ENCODE results near the gene RPS16.

The RPS16 gene

GRCh38 chr19:39385629-39386411 lies 49.9 kb downstream of the RPS16 start (continued):
- TF ChIP-seq ZNF580 (tag by site-specific recombination; IDR thresholded peaks at IDR 0.05) (no peak), SALL2 (tag by site-specific recombination; IDR thresholded peaks at IDR 0.05; ENCODE audit: borderline replicate concordance) (no peak), ZNF302 (tag by site-specific recombination; IDR thresholded peaks at IDR 0.05; ENCODE audit: low read depth) (no peak), ZNF514 (tag by site-specific recombination; IDR thresholded peaks at IDR 0.05) (no peak), ZNF18 (tag by site-specific recombination; IDR thresholded peaks at IDR 0.05) (no peak), ZNF391 (tag by site-specific recombination; IDR thresholded peaks at IDR 0.05; ENCODE audit: borderline replicate concordance, low read depth) (no peak), PRDM10 (tag by site-specific recombination; IDR thresholded peaks at IDR 0.05) (no peak), ZBTB11 (tag by site-specific recombination; conservative IDR thresholded peaks at IDR 0.05; ENCODE audit: low read depth) (no peak), KLF16 (tag by site-specific recombination; IDR thresholded peaks at IDR 0.05) (no peak), GLIS1 (tag by site-specific recombination; IDR thresholded peaks at IDR 0.05) (peak; percentile 43), ZNF629 (tag by site-specific recombination; IDR thresholded peaks at IDR 0.05) (peak; percentile 82), EGR2 (tag by site-specific recombination; IDR thresholded peaks at IDR 0.05; ENCODE audit: low read depth) (no peak), ZNF704 (tag by site-specific recombination; IDR thresholded peaks at IDR 0.05) (no peak), ZNF366 (tag by site-specific recombination; conservative IDR thresholded peaks at IDR 0.05) (peak; percentile 66), ZNF639 (tag by site-specific recombination; IDR thresholded peaks at IDR 0.05) (no peak), ZNF510 (tag by site-specific recombination; IDR thresholded peaks at IDR 0.05; ENCODE audit: insufficient replicate concordance) (no peak), ZNF692 (tag by site-specific recombination; IDR thresholded peaks at IDR 0.05) (0 out of 2 replicates have a peak, but pooled peaks have one; percentile 9), REPIN1 (tag by site-specific recombination; IDR thresholded peaks at IDR 0.05; ENCODE audit: low read depth) (no peak), ZNF549 (tag by site-specific recombination; IDR thresholded peaks at IDR 0.05) (no peak), ZNF530 (tag by site-specific recombination; IDR thresholded peaks at IDR 0.05; ENCODE audit: low read depth) (no peak), ZNF600 (tag by site-specific recombination; IDR thresholded peaks at IDR 0.05) (peak; percentile 69; the same call in 1 of the 2 replicates), ZNF169 (tag by site-specific recombination; IDR thresholded peaks at IDR 0.05) (no peak), ZBTB6 (tag by site-specific recombination; IDR thresholded peaks at IDR 0.05) (0 out of 2 replicates have a peak, but pooled peaks have one; percentile 16), ZNF157 (tag by site-specific recombination; IDR thresholded peaks at IDR 0.05) (no peak)
